Measurements from ENCODE around the gene CSK. TPM values are rescaled to one million over a fixed set of nuclear protein-coding genes. Genes with fewer than 3 reads are reported as not detected.

Gene CSK
- total RNA-seq, 2 experiments from 2014 or later, result 112 to 355 TPM

DNA sequence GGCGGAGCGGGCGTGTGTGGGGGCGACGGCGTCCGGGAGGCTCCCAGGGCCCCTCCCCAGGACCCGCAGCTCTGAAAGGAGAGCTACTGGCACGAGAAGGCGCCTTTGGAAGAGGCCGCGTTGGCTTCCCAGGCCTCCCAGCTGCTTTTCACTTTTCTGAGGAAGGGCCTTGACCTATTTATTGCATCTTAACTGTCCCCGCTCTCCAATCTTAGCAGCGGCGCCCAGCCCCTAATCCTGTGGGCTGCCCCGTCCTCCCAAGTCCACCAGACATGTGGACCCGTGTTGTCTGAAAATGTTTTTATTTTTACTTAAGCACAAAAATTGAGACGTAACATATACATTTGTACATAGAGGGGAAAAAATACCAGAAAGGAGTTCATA is 61.6 kb downstream of the CSK start:
- Histone ChIP-seq H3K27ac (ENCODE audit: low read depth, low read length, poor library complexity, severe bottlenecking) (peak overlapping the region; percentile 47), H2AFZ (ENCODE audit: low read length) (peak overlapping the region; percentile 58), H3K4me1 (ENCODE audit: insufficient read depth, low read length, poor library complexity, severe bottlenecking) (peaks cover 35% of the 10 kb centered on the region), H3K9me3 (ENCODE audit: low read length) (no peaks in the 10 kb centered on the region), H4K20me1 (ENCODE audit: insufficient read depth, low read length) (no peaks in the 10 kb centered on the region), H3K36me3 (ENCODE audit: insufficient read depth, low read length) (peaks cover 16% of the 10 kb centered on the region), H3K79me2 (ENCODE audit: insufficient read depth, low read depth, low read length) (no peaks in the 10 kb centered on the region), H3K9me2 (ENCODE audit: insufficient read depth, low read length) (no peaks in the 10 kb centered on the region), H3K4me3 (ENCODE audit: low read depth, low read length, poor library complexity, severe bottlenecking) (peak overlapping the region; percentile 73), H3K4me2 (ENCODE audit: low read length) (peak overlapping the region; percentile 66)
- DNase-seq (ENCODE audit: low spot score), result no peak
- ChIA-PET POLR2A (interaction anchor here (0.6 to 1.3 kb wide), 3 partner anchors 15 to 72 kb away, joined by 3 to 5 read pairs (median 3); no protein-coding TSS in a partner anchor), CTCF (ENCODE audit: unreplicated experiment) (interaction anchor here (0.5 to 1.7 kb wide), 4 partner anchors 13 to 58 kb away, joined by 3 to 4 read pairs (median 4); no protein-coding TSS in a partner anchor)
- BruUV-seq (replicated peaks), result TSS peak; percentile 94
- no peak for TF ChIP-seq EZH2phosphoT487 (IDR thresholded peaks at IDR 0.05; ENCODE audit: borderline replicate concordance, low read depth, low read length)
- TF ChIP-seq, protein P1, sequence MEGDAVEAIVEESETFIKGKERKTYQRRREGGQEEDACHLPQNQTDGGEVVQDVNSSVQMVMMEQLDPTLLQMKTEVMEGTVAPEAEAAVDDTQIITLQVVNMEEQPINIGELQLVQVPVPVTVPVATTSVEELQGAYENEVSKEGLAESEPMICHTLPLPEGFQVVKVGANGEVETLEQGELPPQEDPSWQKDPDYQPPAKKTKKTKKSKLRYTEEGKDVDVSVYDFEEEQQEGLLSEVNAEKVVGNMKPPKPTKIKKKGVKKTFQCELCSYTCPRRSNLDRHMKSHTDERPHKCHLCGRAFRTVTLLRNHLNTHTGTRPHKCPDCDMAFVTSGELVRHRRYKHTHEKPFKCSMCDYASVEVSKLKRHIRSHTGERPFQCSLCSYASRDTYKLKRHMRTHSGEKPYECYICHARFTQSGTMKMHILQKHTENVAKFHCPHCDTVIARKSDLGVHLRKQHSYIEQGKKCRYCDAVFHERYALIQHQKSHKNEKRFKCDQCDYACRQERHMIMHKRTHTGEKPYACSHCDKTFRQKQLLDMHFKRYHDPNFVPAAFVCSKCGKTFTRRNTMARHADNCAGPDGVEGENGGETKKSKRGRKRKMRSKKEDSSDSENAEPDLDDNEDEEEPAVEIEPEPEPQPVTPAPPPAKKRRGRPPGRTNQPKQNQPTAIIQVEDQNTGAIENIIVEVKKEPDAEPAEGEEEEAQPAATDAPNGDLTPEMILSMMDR (conservative IDR thresholded peaks at IDR 0.05; ENCODE audit: low read length), result 0 out of 2 replicates have a peak, but pooled peaks have one; percentile 55
- intact Hi-C loops (cut with micrococcal nuclease; ENCODE audit: unreplicated experiment), result loop anchor here (1.0 to 2.0 kb wide), 2 partner anchors 58 to 73 kb away; no protein-coding TSS in a partner anchor

DNA sequence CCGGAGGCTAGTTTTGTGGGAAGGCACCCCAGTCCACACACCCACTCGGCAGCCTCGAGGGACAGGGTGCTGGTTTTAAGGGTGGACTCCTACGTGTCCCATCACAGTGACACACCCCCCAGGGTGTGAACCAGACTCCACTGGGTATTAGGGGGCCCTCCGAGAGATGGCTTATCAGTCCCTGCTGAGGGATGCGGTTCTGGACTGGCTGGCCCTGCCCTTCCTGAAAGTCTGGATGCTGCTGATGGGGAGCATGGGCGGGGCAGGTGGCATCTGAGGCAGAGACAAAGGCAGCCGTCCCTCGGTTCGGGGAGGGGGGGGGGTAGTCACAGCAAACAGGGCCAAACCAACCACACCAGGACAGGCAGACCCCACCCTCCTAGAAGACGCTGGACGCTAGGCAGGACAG is 62.0 kb downstream of the CSK start:
- Histone ChIP-seq H3K4me2 (ENCODE audit: low read length) (peak overlapping the region; percentile 66), H3K27ac (ENCODE audit: low read depth, low read length, poor library complexity, severe bottlenecking) (peak overlapping the region; percentile 47), H3K79me2 (ENCODE audit: insufficient read depth, low read depth, low read length) (no peaks in the 10 kb centered on the region), H3K9me3 (ENCODE audit: low read length) (no peaks in the 10 kb centered on the region), H2AFZ (ENCODE audit: low read length) (no peak overlapping the region), H3K36me3 (ENCODE audit: insufficient read depth, low read length) (peaks cover 20% of the 10 kb centered on the region), H3K4me1 (ENCODE audit: insufficient read depth, low read length, poor library complexity, severe bottlenecking) (peaks cover 35% of the 10 kb centered on the region), H4K20me1 (ENCODE audit: insufficient read depth, low read length) (no peaks in the 10 kb centered on the region), H3K9me2 (ENCODE audit: insufficient read depth, low read length) (no peaks in the 10 kb centered on the region), H3K4me3 (ENCODE audit: low read depth, low read length, poor library complexity, severe bottlenecking) (peak overlapping the region; percentile 73)
- no peak for TF ChIP-seq EZH2phosphoT487 (IDR thresholded peaks at IDR 0.05; ENCODE audit: borderline replicate concordance, low read depth, low read length)
- BruUV-seq (replicated peaks), result TSS peak; percentile 49
- CTCF ChIA-PET (ENCODE audit: unreplicated experiment), result interaction anchor here (0.5 to 1.7 kb wide), 5 partner anchors 12 to 135 kb away, joined by 3 to 13 read pairs (median 4); no protein-coding TSS in a partner anchor
- no peak for DNase-seq (ENCODE audit: low spot score)
- intact Hi-C loops (cut with micrococcal nuclease; ENCODE audit: unreplicated experiment), result loop anchor here (1.0 to 2.0 kb wide), 2 partner anchors 57 to 73 kb away; no protein-coding TSS in a partner anchor
- POLR2A ChIA-PET, result no interaction called here

DNA sequence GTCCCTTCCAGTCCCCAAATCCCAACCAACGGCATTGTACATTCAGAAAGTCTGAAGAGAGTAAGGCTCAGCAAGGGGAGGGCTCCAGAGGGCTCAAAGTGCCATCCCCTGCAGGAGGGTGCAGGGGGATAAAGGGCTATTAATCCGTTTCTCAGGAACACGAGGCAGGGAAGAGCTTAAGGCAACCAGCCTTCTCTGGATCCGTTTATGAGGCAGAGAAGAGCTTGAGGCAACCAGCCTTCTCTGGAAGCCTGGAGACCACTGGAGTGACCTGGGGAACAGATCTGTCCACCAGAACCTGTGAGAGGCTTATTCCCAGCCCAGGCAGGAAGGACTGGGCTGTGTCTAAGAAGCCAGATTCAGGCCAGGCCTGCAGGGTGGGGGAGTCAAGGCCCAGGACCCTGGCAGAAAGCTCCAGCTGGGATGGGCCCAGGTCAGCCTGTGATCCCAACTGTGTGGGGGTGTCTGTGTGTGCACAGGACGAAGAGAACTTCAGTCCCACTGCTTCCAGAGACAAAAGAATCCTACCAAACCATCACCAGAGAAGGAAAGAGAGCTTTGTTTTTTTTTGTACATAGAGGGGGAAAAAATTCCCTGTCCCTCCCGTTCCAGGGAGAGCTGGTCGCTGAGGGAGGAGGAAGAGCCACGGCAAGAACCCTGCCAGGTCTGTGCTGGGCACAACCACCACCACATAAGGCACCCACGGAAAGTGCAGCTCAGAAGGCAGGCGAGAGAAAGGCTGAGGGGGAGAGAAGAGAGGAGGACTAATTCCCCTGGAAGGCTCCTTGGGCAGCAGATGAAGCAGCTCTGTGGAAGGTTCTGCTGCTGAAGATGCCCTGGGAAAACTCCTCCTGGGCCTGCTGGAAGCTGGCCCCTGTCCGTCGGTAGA is 62.7 kb downstream of the CSK start:
- Histone ChIP-seq H3K4me3 (ENCODE audit: low read depth, low read length, poor library complexity, severe bottlenecking) (no peak overlapping the region), H2AFZ (ENCODE audit: low read length) (no peak overlapping the region), H3K4me1 (ENCODE audit: insufficient read depth, low read length, poor library complexity, severe bottlenecking) (peaks cover 35% of the 10 kb centered on the region), H3K4me2 (ENCODE audit: low read length) (peak overlapping the region; percentile 66; the same call in 1 of the 2 replicates), H3K9me3 (ENCODE audit: low read length) (no peaks in the 10 kb centered on the region), H3K9me2 (ENCODE audit: insufficient read depth, low read length) (no peaks in the 10 kb centered on the region), H3K36me3 (ENCODE audit: insufficient read depth, low read length) (peaks cover 21% of the 10 kb centered on the region), H4K20me1 (ENCODE audit: insufficient read depth, low read length) (no peaks in the 10 kb centered on the region), H3K79me2 (ENCODE audit: insufficient read depth, low read depth, low read length) (no peaks in the 10 kb centered on the region), H3K27ac (ENCODE audit: low read depth, low read length, poor library complexity, severe bottlenecking) (no peak overlapping the region)
- no TSS peak for BruUV-seq (replicated peaks)
- CTCF ChIA-PET (ENCODE audit: unreplicated experiment), result interaction anchor here (0.6 to 1.7 kb wide), 4 partner anchors 26 to 134 kb away, joined by 3 to 13 read pairs (median 4); no protein-coding TSS in a partner anchor
- DNase-seq (ENCODE audit: low spot score), result no peak
- POLR2A ChIA-PET, result interaction anchor here (0.6 to 1.0 kb wide), 3 partner anchors 26 to 37 kb away, joined by 3 read pairs; no protein-coding TSS in a partner anchor
- no peak for TF ChIP-seq EZH2phosphoT487 (IDR thresholded peaks at IDR 0.05; ENCODE audit: borderline replicate concordance, low read depth, low read length)
- TF ChIP-seq, protein P1 (conservative IDR thresholded peaks at IDR 0.05; ENCODE audit: low read length), result no peak
- intact Hi-C loops (cut with micrococcal nuclease; ENCODE audit: unreplicated experiment), result no loop called here

Data from OCI-LY7 (cell line).